Esophagus muscularis mucosa (tissue), 4 donors: ENCODE data around the gene PCDHGA5. TPM values are rescaled to one million over a fixed set of nuclear protein-coding genes. Genes with fewer than 3 reads are reported as not detected.
A peak's percentile ranks its signal among the peaks of the same experiment; 100 is the strongest.
"Not testable (repeated sequence)": the region's sequence is repeated elsewhere in the genome, so short reads cannot be mapped to it uniquely, and the experiment has no call there.

Source experiments
- DNase-seq: peaks from one replicate; pipeline ENCODE4 v3.0.0-alpha.2; 2017; ENCODE audit errors: extremely low spot score
- H3K27ac ChIP-seq, 4 donors: fragments of 200-600 bp; sonication (generic); replicated peaks in 1 of 4; 1 replicate in 3 of 4; 2 replicates in 1 of 4; pipeline ENCODE4 v1.5.1; 2016 to 2019; ENCODE audit warnings: mild to moderate bottlenecking in 1 of 4
- H3K27me3 ChIP-seq, 4 donors: fragments of 200-600 bp; sonication (generic); one replicate each; pipeline versions ENCODE4 v1.5.1 to v1.6.0; 2016 to 2019
- H3K36me3 ChIP-seq, 4 donors: fragments of 200-600 bp; sonication (generic); one replicate each; pipeline ENCODE4 v1.5.1; 2016 to 2019
- H3K4me1 ChIP-seq, 4 donors: fragments of 200-600 bp; sonication (generic); one replicate each; pipeline ENCODE4 v1.5.1; 2016 to 2019
- H3K4me3 ChIP-seq, 4 donors: fragments of 200-600 bp; sonication (generic); 1 replicate in 2 of 4; 2 replicates in 2 of 4; pipeline ENCODE4 v1.5.1; 2016 to 2019; ENCODE audit warnings: mild to moderate bottlenecking in 4 of 4, moderate library complexity in 1 of 4
- H3K9me3 ChIP-seq, 4 donors: fragments of 200-600 bp; sonication (generic); 1 replicate in 3 of 4; 2 replicates in 1 of 4; pipeline ENCODE4 v1.5.1; 2016 to 2019
- CTCF ChIP-seq, 3 experiments: fragments of 200-600 bp in 2 of 3; fragments of 450-650 bp in 1 of 3; sonication (generic) in 2 of 3; IDR thresholded peaks; one replicate each; pipeline ENCODE4 v1.5.1; 2017 to 2019; ENCODE audit warnings: antibody characterized with exemption in 3 of 3, mild to moderate bottlenecking in 2 of 3, moderate library complexity in 1 of 3
- EP300 ChIP-seq: sonication (generic); formaldehyde crosslinking; IDR thresholded peaks from one replicate; pipeline ENCODE4 v1.6.1; 2017; ENCODE audit warnings: antibody characterized with exemption
- POLR2A ChIP-seq: fragments of 450-650 bp; IDR thresholded peaks from one replicate; pipeline ENCODE4 v1.6.1; 2017; ENCODE audit warnings: antibody characterized with exemption, moderate library complexity, mild to moderate bottlenecking, low read depth
- POLR2AphosphoS5 ChIP-seq, 2 donors: sonication (generic); formaldehyde crosslinking; IDR thresholded peaks; one replicate each; pipeline ENCODE4 v1.6.1; 2017; ENCODE audit warnings: antibody characterized with exemption in 2 of 2
- WGBS: methylation state at CpG from one replicate; pipeline ENCODE4 v1.1.5; 2018; 5-methylcytosine and 5-hydroxymethylcytosine counted together
- intact Hi-C: fragments of 100-400 bp; cut with DNase I; formaldehyde crosslinking; loops from one replicate; pipeline ENCODE4 v1.15.1; 2023
- total RNA-seq, 4 donors: library from RNA; depleted of rRNA; stranded (reverse); fragments of >200 nt; gene quantifications; one replicate each; pipeline versions ENCODE4 v1.1.0 to v1.2.1, GENCODE V29; 2016

PCDHGA5 gene
- total RNA-seq, 4 donors from 2014 or later = 2.6 to 5.4 (median 4.7) TPM

- Histone ChIP-seq H3K27me3 (peaks cover 0 to 13% (median 0%) of the 10 kb centered on the region in 4 donors), H3K27ac (no peak within 1 kb of the TSS), H3K4me1 (peaks cover 0 to 7% (median 0%) of the 10 kb centered on the region in 4 donors), H3K4me3 (peak within 1 kb of the TSS in 3 of 4 donors; percentile 6 to 40 (median 22)), H3K36me3 (no peaks in the 10 kb centered on the region), H3K9me3 (peaks cover 18 to 100% (median 100%) of the 10 kb centered on the region in 4 donors)
- WGBS = 24% methylated on average over 32 of the region's 32 CpGs
- no peak for DNase-seq
- intact Hi-C loops = no loop called here
- peak in 2 of 3 experiments; percentile 20 to 22 for TF ChIP-seq CTCF (IDR thresholded peaks at IDR 0.05)
- TF ChIP-seq POLR2AphosphoS5 (IDR thresholded peaks at IDR 0.05) = no peak
These were observed 6.3 kb downstream of the PCDHGA5 start, which contains the start of gene PCDHGB3 for GRCh38 chr5:141369994-141370848. Gene PCDHGB3 (plus strand): TSS chr5:141370242. CDS start chr5:141370395, 153 bp downstream.

- Histone ChIP-seq H3K9me3 (peaks cover 18 to 99% (median 99%) of the 10 kb centered on the region in 4 donors), H3K27me3 (no peaks in the 10 kb centered on the region), H3K4me3 (no peak overlapping the region), H3K27ac (no peak overlapping the region), H3K4me1 (peaks cover 0 to 7% (median 0%) of the 10 kb centered on the region in 4 donors), H3K36me3 (no peaks in the 10 kb centered on the region)
- DNase-seq = no peak
- TF ChIP-seq EP300 (no peak), POLR2AphosphoS5 (IDR thresholded peaks at IDR 0.05) (no peak), POLR2A (no peak), CTCF (IDR thresholded peaks at IDR 0.05) (no peak)
- intact Hi-C loops = no loop called here
- WGBS = 42% methylated on average over 62 of the region's 69 CpGs
These were observed 7.9 kb downstream of the PCDHGA5 start for GRCh38 chr5:141371572-141372475.

GRCh38 chr5:141373673-141374317 lies 9.8 kb downstream of the PCDHGA5 start, which contains the start of gene PCDHGA6:
Gene PCDHGA6 (plus strand): TSS chr5:141373891. CDS start chr5:141374084, 193 bp downstream.
- Histone ChIP-seq H3K4me3 (peak within 1 kb of the TSS; percentile 22 to 44 (median 30)), H3K9me3 (peaks cover 18 to 100% (median 99%) of the 10 kb centered on the region in 4 donors), H3K36me3 (no peaks in the 10 kb centered on the region), H3K27me3 (no peaks in the 10 kb centered on the region), H3K27ac (no peak within 1 kb of the TSS), H3K4me1 (peaks cover 0 to 7% (median 0%) of the 10 kb centered on the region in 4 donors)
- no peak for DNase-seq
- intact Hi-C loops = no loop called here
- 12% methylated on average over 27 of the region's 27 CpGs for WGBS
- TF ChIP-seq CTCF (IDR thresholded peaks at IDR 0.05) (peak; percentile 17 to 27 (median 24)), POLR2AphosphoS5 (IDR thresholded peaks at IDR 0.05) (no peak)

GRCh38 chr5:141374627-141375026 lies 10.7 kb downstream of the PCDHGA5 start:
- Histone ChIP-seq H3K4me1 (peaks cover 0 to 7% (median 0%) of the 10 kb centered on the region in 4 donors), H3K36me3 (no peaks in the 10 kb centered on the region), H3K9me3 (peaks cover 18 to 99% (median 98%) of the 10 kb centered on the region in 4 donors), H3K4me3 (peak overlapping the region in 3 of 4 donors; percentile 22 to 44 (median 32)), H3K27me3 (no peaks in the 10 kb centered on the region), H3K27ac (no peak overlapping the region)
- no peak for TF ChIP-seq CTCF (IDR thresholded peaks at IDR 0.05)
- TF ChIP-seq POLR2A = no peak
- no peak for TF ChIP-seq EP300
- no peak for TF ChIP-seq POLR2AphosphoS5 (IDR thresholded peaks at IDR 0.05)
- intact Hi-C loops = no loop called here
- DNase-seq = no peak
- WGBS = 72% methylated on average over 6 of the region's 14 CpGs

DNA sequence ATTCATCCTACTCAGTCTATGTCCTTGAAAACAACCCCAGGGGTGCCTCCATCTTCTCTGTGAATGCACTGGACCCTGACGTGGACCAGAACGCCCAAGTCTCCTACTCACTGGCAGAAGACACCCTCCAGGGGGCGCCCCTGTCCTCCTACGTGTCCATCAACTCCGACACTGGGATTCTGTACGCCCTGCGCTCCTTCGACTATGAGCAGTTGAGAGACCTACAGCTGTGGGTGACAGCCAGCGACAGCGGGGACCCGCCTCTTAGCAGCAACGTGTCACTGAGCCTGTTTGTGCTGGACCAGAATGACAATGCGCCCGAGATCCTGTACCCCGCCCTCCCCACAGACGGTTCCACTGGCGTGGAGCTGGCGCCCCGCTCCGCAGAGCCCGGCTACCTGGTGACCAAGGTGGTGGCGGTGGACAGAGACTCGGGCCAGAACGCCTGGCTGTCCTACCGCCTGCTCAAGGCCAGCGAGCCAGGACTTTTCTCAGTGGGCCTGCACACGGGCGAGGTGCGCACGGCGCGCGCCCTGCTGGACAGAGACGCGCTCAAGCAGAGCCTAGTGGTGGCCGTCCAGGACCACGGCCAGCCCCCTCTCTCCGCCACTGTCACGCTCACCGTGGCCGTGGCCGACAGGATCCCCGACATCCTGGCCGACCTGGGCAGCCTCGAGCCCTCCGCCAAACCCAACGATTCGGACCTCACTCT lies 11.6 kb downstream of the PCDHGA5 start:
- H3K36me3 ChIP-seq, H3K27me3 ChIP-seq, H3K27ac ChIP-seq, H3K4me3 ChIP-seq, H3K4me1 ChIP-seq, intact Hi-C loops, DNase-seq: not testable (repeated sequence)
- H3K9me3 ChIP-seq = peaks cover 14 to 99% (median 96%) of the 10 kb centered on the region in 4 donors
- 40% methylated on average over 12 of the region's 48 CpGs for WGBS
